Esophagus muscularis mucosa (tissue), 4 donors: Measurements from ENCODE around the gene KRT32. TPM values are rescaled to one million over a fixed set of nuclear protein-coding genes. Genes with fewer than 3 reads are reported as not detected.

Experiments
- DNase-seq: peaks from one replicate; pipeline ENCODE4 v3.0.0-alpha.2; 2017; ENCODE audit errors: extremely low spot score
- H3K27ac ChIP-seq, 4 donors: fragments of 200-600 bp; sonication (generic); replicated peaks in 1 of 4; 1 replicate in 3 of 4; 2 replicates in 1 of 4; pipeline ENCODE4 v1.5.1; 2016 to 2019; ENCODE audit warnings: mild to moderate bottlenecking in 1 of 4
- H3K27me3 ChIP-seq, 4 donors: fragments of 200-600 bp; sonication (generic); one replicate each; pipeline versions ENCODE4 v1.5.1 to v1.6.0; 2016 to 2019
- H3K36me3 ChIP-seq, 4 donors: fragments of 200-600 bp; sonication (generic); one replicate each; pipeline ENCODE4 v1.5.1; 2016 to 2019
- H3K4me1 ChIP-seq, 4 donors: fragments of 200-600 bp; sonication (generic); one replicate each; pipeline ENCODE4 v1.5.1; 2016 to 2019
- H3K4me3 ChIP-seq, 4 donors: fragments of 200-600 bp; sonication (generic); 1 replicate in 2 of 4; 2 replicates in 2 of 4; pipeline ENCODE4 v1.5.1; 2016 to 2019; ENCODE audit warnings: mild to moderate bottlenecking in 4 of 4, moderate library complexity in 1 of 4
- H3K9me3 ChIP-seq, 4 donors: fragments of 200-600 bp; sonication (generic); 1 replicate in 3 of 4; 2 replicates in 1 of 4; pipeline ENCODE4 v1.5.1; 2016 to 2019
- EP300 ChIP-seq: sonication (generic); formaldehyde crosslinking; IDR thresholded peaks from one replicate; pipeline ENCODE4 v1.6.1; 2017; ENCODE audit warnings: antibody characterized with exemption
- POLR2A ChIP-seq: fragments of 450-650 bp; IDR thresholded peaks from one replicate; pipeline ENCODE4 v1.6.1; 2017; ENCODE audit warnings: antibody characterized with exemption, moderate library complexity, mild to moderate bottlenecking, low read depth
- POLR2AphosphoS5 ChIP-seq, 2 donors: sonication (generic); formaldehyde crosslinking; IDR thresholded peaks; one replicate each; pipeline ENCODE4 v1.6.1; 2017; ENCODE audit warnings: antibody characterized with exemption in 2 of 2
- WGBS: methylation state at CpG from one replicate; pipeline ENCODE4 v1.1.5; 2018; 5-methylcytosine and 5-hydroxymethylcytosine counted together
- intact Hi-C: fragments of 100-400 bp; cut with DNase I; formaldehyde crosslinking; loops from one replicate; pipeline ENCODE4 v1.15.1; 2023
- total RNA-seq, 4 donors: library from RNA; depleted of rRNA; stranded (reverse); fragments of >200 nt; gene quantifications; one replicate each; pipeline versions ENCODE4 v1.1.0 to v1.2.1, GENCODE V29; 2016
- TF ChIP-seq, protein P1 (sequence below), 3 experiments: fragments of 200-600 bp in 2 of 3; fragments of 450-650 bp in 1 of 3; sonication (generic) in 2 of 3; IDR thresholded peaks; one replicate each; pipeline ENCODE4 v1.5.1; 2017 to 2019; ENCODE audit warnings: antibody characterized with exemption in 3 of 3, mild to moderate bottlenecking in 2 of 3, moderate library complexity in 1 of 3

KRT32 gene
- total RNA-seq: not detected

DNA sequence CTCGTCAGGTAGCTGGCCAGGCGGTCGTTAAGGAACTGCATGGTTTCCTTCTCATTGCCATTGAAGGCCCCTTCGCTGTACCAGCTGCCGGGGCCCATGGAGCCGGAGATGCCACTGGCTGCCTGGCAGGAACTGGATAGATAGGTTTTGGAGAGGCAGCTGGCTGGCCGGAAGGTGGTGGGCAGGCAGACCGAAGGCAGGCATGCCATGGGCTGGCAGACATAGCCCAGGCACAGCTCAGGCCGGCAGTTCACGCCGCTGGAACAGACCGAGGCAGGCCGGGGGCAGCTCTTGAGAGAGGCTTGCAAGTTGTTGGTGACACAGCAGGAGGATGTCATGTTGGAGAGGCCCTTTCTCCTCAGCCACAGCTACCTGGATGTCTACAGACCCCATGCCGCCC, at the start of gene KRT32:
Gene KRT32, minus strand, starts transcription at position 399 of the 400 bp plus-strand sequence. Its CDS starts 61 bp downstream, at position 338.
- peaks cover 13 to 33% (median 31%) of the 10 kb centered on the region in 4 donors for H3K4me1 ChIP-seq
- H3K36me3 ChIP-seq: no peaks in the 10 kb centered on the region
- intact Hi-C loops: no loop called here
- TF ChIP-seq EP300 (no peak), POLR2A (no peak), POLR2AphosphoS5 (IDR thresholded peaks at IDR 0.05) (no peak)
- TF ChIP-seq, protein P1, sequence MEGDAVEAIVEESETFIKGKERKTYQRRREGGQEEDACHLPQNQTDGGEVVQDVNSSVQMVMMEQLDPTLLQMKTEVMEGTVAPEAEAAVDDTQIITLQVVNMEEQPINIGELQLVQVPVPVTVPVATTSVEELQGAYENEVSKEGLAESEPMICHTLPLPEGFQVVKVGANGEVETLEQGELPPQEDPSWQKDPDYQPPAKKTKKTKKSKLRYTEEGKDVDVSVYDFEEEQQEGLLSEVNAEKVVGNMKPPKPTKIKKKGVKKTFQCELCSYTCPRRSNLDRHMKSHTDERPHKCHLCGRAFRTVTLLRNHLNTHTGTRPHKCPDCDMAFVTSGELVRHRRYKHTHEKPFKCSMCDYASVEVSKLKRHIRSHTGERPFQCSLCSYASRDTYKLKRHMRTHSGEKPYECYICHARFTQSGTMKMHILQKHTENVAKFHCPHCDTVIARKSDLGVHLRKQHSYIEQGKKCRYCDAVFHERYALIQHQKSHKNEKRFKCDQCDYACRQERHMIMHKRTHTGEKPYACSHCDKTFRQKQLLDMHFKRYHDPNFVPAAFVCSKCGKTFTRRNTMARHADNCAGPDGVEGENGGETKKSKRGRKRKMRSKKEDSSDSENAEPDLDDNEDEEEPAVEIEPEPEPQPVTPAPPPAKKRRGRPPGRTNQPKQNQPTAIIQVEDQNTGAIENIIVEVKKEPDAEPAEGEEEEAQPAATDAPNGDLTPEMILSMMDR (IDR thresholded peaks at IDR 0.05): no peak
- no peak for DNase-seq
- H3K27me3 ChIP-seq: no peaks in the 10 kb centered on the region
- WGBS: 100% methylated on average over 2 of the region's 14 CpGs
- H3K27ac ChIP-seq: no peak within 1 kb of the TSS
- no peak within 1 kb of the TSS for H3K4me3 ChIP-seq
- H3K9me3 ChIP-seq: peaks cover 0 to 16% (median 9%) of the 10 kb centered on the region in 4 donors

- Histone ChIP-seq H3K27ac (no peak overlapping the region), H3K4me1 (no peaks in the 10 kb centered on the region), H3K9me3 (no peaks in the 10 kb centered on the region), H3K36me3 (no peaks in the 10 kb centered on the region), H3K4me3 (no peak overlapping the region), H3K27me3 (peaks cover 0 to 44% (median 0%) of the 10 kb centered on the region in 4 donors)
- WGBS: 92% methylated on average over 14 of the region's 14 CpGs
- intact Hi-C loops: no loop called here
- DNase-seq: no peak
- TF ChIP-seq, protein P1 (IDR thresholded peaks at IDR 0.05): no peak
- TF ChIP-seq EP300 (no peak), POLR2AphosphoS5 (IDR thresholded peaks at IDR 0.05) (no peak), POLR2A (no peak)
Observed at GRCh38 chr17:41516830-41517283, 49.7 kb upstream of the KRT32 start.

DNA sequence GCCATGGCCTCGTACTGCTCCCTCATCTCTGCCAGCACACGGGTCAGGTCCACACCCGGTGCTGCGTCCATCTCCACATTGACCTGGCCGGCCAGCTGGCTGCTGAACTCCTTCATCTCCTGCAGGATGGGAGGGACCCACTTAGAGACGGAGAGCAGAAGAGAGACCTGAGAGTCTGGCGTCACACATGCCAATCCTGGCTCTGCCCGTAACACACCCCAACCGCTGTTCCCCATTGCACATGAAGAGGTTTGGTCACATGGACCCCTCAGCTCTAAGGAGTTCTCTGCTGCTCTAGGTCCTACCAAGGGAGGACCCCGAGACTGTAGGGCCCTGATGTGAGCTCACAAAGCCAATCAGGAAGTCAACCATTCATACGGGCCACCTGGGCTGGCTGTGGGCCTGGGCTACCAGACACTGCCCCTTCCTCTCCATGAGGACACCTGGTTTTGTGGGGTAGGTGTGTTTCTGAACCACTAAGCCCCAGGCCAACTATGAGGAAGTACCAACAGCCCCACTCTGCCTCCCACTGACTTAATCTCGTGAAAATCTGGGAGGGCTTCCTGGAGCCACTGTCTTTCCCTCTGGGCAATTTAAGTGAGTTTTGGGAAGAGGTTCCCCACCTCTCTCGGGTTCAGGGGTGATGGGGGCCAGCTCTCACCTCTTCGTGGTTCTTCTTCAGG, 49.1 kb upstream of the KRT32 start:
- no peak for TF ChIP-seq POLR2A
- no peak for TF ChIP-seq POLR2AphosphoS5 (IDR thresholded peaks at IDR 0.05)
- TF ChIP-seq, protein P1 (IDR thresholded peaks at IDR 0.05): no peak
- no peak for TF ChIP-seq EP300
- Histone ChIP-seq H3K4me1 (no peaks in the 10 kb centered on the region), H3K9me3 (no peaks in the 10 kb centered on the region), H3K27me3 (peaks cover 0 to 39% (median 0%) of the 10 kb centered on the region in 4 donors), H3K4me3 (no peak overlapping the region), H3K27ac (no peak overlapping the region), H3K36me3 (no peaks in the 10 kb centered on the region)
- WGBS: 95% methylated on average over 8 of the region's 14 CpGs
- DNase-seq: no peak
- intact Hi-C loops: no loop called here

GRCh38 chr17:41513168-41513547, 46.0 kb upstream of the KRT32 start:
- intact Hi-C loops: no loop called here
- Histone ChIP-seq H3K27ac (no peak overlapping the region), H3K4me1 (no peaks in the 10 kb centered on the region), H3K9me3 (no peaks in the 10 kb centered on the region), H3K36me3 (no peaks in the 10 kb centered on the region), H3K27me3 (peaks cover 0 to 11% (median 0%) of the 10 kb centered on the region in 4 donors), H3K4me3 (no peak overlapping the region)
- no peak for TF ChIP-seq POLR2AphosphoS5 (IDR thresholded peaks at IDR 0.05)
- TF ChIP-seq POLR2A: no peak
- TF ChIP-seq, protein P1 (IDR thresholded peaks at IDR 0.05): no peak
- no peak for TF ChIP-seq EP300
- 69% methylated on average over 5 of the region's 5 CpGs for WGBS
- DNase-seq: no peak
